Stimulated activated CD4-positive, alpha-beta T cell treated with anti-CD3 and anti-CD28 coated beads, Interleukin-1b, Interleukin-23, amount 100 ng/mL, for 24 hours (primary cell): ENCODE measurements around the gene LRRC70.
"Not testable (repeated sequence)": the region's sequence is repeated elsewhere in the genome, so short reads cannot be mapped to it uniquely, and the experiment has no call there.

Experiments
- DNase-seq, 4 experiments: peaks; one replicate each; pipeline ENCODE4 v3.0.0-alpha.2; 2020; ENCODE audit warnings: low read depth in 4 of 4, low spot score in 1 of 4

The LRRC70 gene

GRCh38 chr5:62578540-62578939 is at the start of gene LRRC70:
TSS of gene LRRC70 (plus strand) at chr5:62578819. CDS start at chr5:62579439, 620 bp downstream.
- no peak for DNase-seq

- DNase-seq, result no peak
Measured at GRCh38 chr5:62533597-62533996, 45.0 kb upstream of the LRRC70 start.

GRCh38 chr5:62534461-62535236 is 44.0 kb upstream of the LRRC70 start:
- DNase-seq, result no peak

GRCh38 chr5:62536232-62536631 is 42.4 kb upstream of the LRRC70 start:
- DNase-seq, result no peak

GRCh38 chr5:62536783-62537182 is 41.8 kb upstream of the LRRC70 start:
- no peak for DNase-seq

GRCh38 chr5:62538017-62538942 is 40.3 kb upstream of the LRRC70 start:
- no peak for DNase-seq

GRCh38 chr5:62542720-62543119 is 35.9 kb upstream of the LRRC70 start:
- no peak for DNase-seq

- DNase-seq, result no peak
Measured at GRCh38 chr5:62547945-62548630, 30.5 kb upstream of the LRRC70 start.

GRCh38 chr5:62550103-62550502 is 28.5 kb upstream of the LRRC70 start:
- no peak for DNase-seq

- no peak for DNase-seq
Measured at GRCh38 chr5:62555930-62556329, 22.7 kb upstream of the LRRC70 start.

- no peak for DNase-seq
Measured at GRCh38 chr5:62558941-62559340, 19.7 kb upstream of the LRRC70 start.

GRCh38 chr5:62560786-62561185 is 17.8 kb upstream of the LRRC70 start:
- DNase-seq, result no peak

GRCh38 chr5:62561896-62562295 is 16.7 kb upstream of the LRRC70 start:
- no peak for DNase-seq

GRCh38 chr5:62562867-62563266 is 15.8 kb upstream of the LRRC70 start:
- DNase-seq, result no peak

GRCh38 chr5:62564101-62564500 is 14.5 kb upstream of the LRRC70 start:
- DNase-seq, result no peak

GRCh38 chr5:62565740-62566139 is 12.9 kb upstream of the LRRC70 start:
- DNase-seq, result not testable (repeated sequence)

GRCh38 chr5:62568143-62568542 is 10.5 kb upstream of the LRRC70 start:
- no peak for DNase-seq

- DNase-seq, result no peak
Measured at GRCh38 chr5:62568800-62569432, 9.7 kb upstream of the LRRC70 start.

GRCh38 chr5:62569470-62569869 is 9.1 kb upstream of the LRRC70 start:
- DNase-seq, result no peak

GRCh38 chr5:62572918-62573514 is 5.6 kb upstream of the LRRC70 start:
- no peak for DNase-seq

- no peak for DNase-seq
Measured at GRCh38 chr5:62574599-62574998, 4.0 kb upstream of the LRRC70 start.
